Cardiac muscle cell (in vitro differentiated cells and primary cell): ENCODE measurements around the gene HAPLN1. TPM values are rescaled to one million over a fixed set of nuclear protein-coding genes. Genes with fewer than 3 reads are reported as not detected.
A peak's percentile ranks its signal among the peaks of the same experiment; 100 is the strongest.

Source experiments
- DNase-seq, 2 donors: peaks; one replicate each; pipeline versions ENCODE4 v3.0.0 to v3.0.0-alpha.2; 2010 to 2017; ENCODE audit warnings: low read depth in 1 of 2, low spot score in 1 of 2
- H3K27ac ChIP-seq: fragments of 200-600 bp; sonication (generic); 2 replicates; pipeline ENCODE4 v1.5.1; 2016
- H3K27me3 ChIP-seq: fragments of 200-600 bp; sonication (generic); 2 replicates; pipeline ENCODE4 v1.6.0; 2016; ENCODE audit warnings: control low read depth
- H3K36me3 ChIP-seq: fragments of 200-600 bp; sonication (generic); 2 replicates; pipeline ENCODE4 v1.5.1; 2016; ENCODE audit warnings: control low read depth
- H3K4me1 ChIP-seq: fragments of 200-600 bp; sonication (generic); 2 replicates; pipeline ENCODE4 v1.8.1; 2017; ENCODE audit warnings: low read depth, mild to moderate bottlenecking, mixed run types
- H3K4me3 ChIP-seq: fragments of 200-600 bp; sonication (generic); 2 replicates; pipeline ENCODE4 v1.5.1; 2016; ENCODE audit warnings: mild to moderate bottlenecking
- H3K9me3 ChIP-seq: fragments of 200-600 bp; sonication (generic); 2 replicates; pipeline ENCODE4 v1.5.1; 2017; ENCODE audit warnings: low read depth, mild to moderate bottlenecking, control low read depth
- CTCF ChIP-seq: IDR thresholded peaks from 2 replicates; pipeline ENCODE4 v1.5.1; 2012; ENCODE audit warnings: low read depth, mild to moderate bottlenecking, low read length
- polyA plus RNA-seq: library from polyadenylated mRNA; unstranded; fragments of >200 nt; fragmentation: Nextera tagmentation; extraction: Ambion mirVana; gene quantifications from 2 replicates; pipeline ENCODE4 v1.2.1, GENCODE V29; 2016
- total RNA-seq: library from RNA; depleted of rRNA; stranded (reverse); fragments of >200 nt; gene quantifications from 2 replicates; pipeline ENCODE4 v1.2.3, GENCODE V29; 2016

HAPLN1 gene
- total RNA-seq (11.9 and 14.3 TPM in 2 replicates), polyA plus RNA-seq (9.9 and 35.2 TPM in 2 replicates)

GRCh38 chr5:83720836-83721537 is at the start of gene HAPLN1:
TSS of gene HAPLN1 (minus strand) at chr5:83720855. CDS start at chr5:83673523, 47,332 bp downstream.
- DNase-seq = peak; percentile 46 to 51

GRCh38 chr5:83767409-83767992 is 46.8 kb upstream of the HAPLN1 start:
- Histone ChIP-seq H3K27ac (no peak overlapping the region), H3K4me3 (no peak overlapping the region), H3K36me3 (no peaks in the 10 kb centered on the region), H3K4me1 (peaks cover 6% of the 10 kb centered on the region), H3K9me3 (no peaks in the 10 kb centered on the region), H3K27me3 (no peaks in the 10 kb centered on the region)
- TF ChIP-seq CTCF = no peak
- no peak for DNase-seq

More at GRCh38 chr5:83720836-83721537, at the start of gene HAPLN1:
- Histone ChIP-seq H3K27ac (peak within 1 kb of the TSS; percentile 68), H3K4me3 (peak within 1 kb of the TSS; percentile 47), H3K36me3 (no peaks in the 10 kb centered on the region), H3K27me3 (no peaks in the 10 kb centered on the region), H3K9me3 (no peaks in the 10 kb centered on the region), H3K4me1 (peaks cover 42% of the 10 kb centered on the region)
- no peak for TF ChIP-seq CTCF

- no peak overlapping the region for H3K4me3 ChIP-seq
- no peak overlapping the region for H3K27ac ChIP-seq
- H3K9me3 ChIP-seq = no peaks in the 10 kb centered on the region
- no peaks in the 10 kb centered on the region for H3K4me1 ChIP-seq
- peak in 1 of 2 donors; percentile 16 for DNase-seq
- H3K27me3 ChIP-seq = no peaks in the 10 kb centered on the region
- no peaks in the 10 kb centered on the region for H3K36me3 ChIP-seq
- TF ChIP-seq CTCF = no peak
These were observed 43.4 kb upstream of the HAPLN1 start for GRCh38 chr5:83764101-83764500.

- no peaks in the 10 kb centered on the region for H3K27me3 ChIP-seq
- no peak overlapping the region for H3K27ac ChIP-seq
- no peaks in the 10 kb centered on the region for H3K9me3 ChIP-seq
- TF ChIP-seq CTCF = no peak
- H3K36me3 ChIP-seq = no peaks in the 10 kb centered on the region
- H3K4me3 ChIP-seq = no peak overlapping the region
- DNase-seq = no peak
- H3K4me1 ChIP-seq = no peaks in the 10 kb centered on the region
These were observed 39.9 kb upstream of the HAPLN1 start for GRCh38 chr5:83760579-83760978.

GRCh38 chr5:83752700-83753099 is 32.0 kb upstream of the HAPLN1 start:
- Histone ChIP-seq H3K9me3 (no peaks in the 10 kb centered on the region), H3K4me3 (no peak overlapping the region), H3K27ac (no peak overlapping the region), H3K4me1 (no peaks in the 10 kb centered on the region), H3K36me3 (no peaks in the 10 kb centered on the region), H3K27me3 (no peaks in the 10 kb centered on the region)
- DNase-seq = no peak
- no peak for TF ChIP-seq CTCF
